ENCODE results near the gene SPSB4.

Gene SPSB4

DNA sequence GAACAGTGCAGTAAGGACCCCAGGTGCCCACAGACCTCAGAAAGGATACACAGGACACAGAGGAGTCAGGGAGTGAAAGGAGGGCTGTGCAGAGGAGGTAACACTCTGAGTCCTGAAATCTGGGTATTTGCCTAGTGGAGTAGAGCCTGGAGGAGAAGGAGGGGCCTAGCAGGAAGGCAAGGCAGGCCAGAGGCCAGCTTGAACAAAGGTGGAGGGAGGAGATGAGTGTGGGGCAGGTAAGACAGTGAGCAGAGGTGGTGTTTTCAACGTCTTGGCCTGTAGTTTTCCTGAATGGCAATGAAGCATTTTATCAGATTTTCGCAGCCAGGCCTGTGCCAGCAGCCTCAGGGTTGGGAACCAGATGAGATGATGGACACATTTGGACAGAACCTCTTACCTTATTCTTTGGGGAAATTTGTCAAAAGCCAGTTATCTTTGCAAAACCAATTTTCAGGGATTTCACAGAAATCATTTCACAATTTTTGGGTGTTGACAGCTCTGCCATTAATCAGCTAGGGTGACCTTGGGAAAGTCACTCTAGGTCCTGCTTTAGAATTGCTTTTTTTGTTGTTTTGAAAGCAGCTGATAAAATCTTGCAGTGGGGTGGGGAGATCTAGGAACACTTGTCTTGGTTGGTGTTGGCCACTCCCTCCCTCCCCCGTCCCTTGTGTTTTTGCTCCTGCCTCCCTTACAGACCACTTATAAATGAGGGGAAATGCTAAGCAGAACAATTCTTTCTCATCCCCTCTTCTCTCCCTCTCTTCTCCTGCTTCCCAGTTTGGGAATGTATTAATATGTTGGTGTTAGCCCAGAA is 38.4 kb downstream of the SPSB4 start:
- no peak overlapping the region for H3K4me2 ChIP-seq (ENCODE audit: insufficient read depth, low read length, poor library complexity, severe bottlenecking)
- no peaks in the 10 kb centered on the region for H3K27me3 ChIP-seq (ENCODE audit: control insufficient read depth in 3 of 3, insufficient read depth in 3 of 3, low read depth in 1 of 3, low read length in 3 of 3)
- peaks cover 59 to 68% of the 10 kb centered on the region in 2 donors for H3K4me1 ChIP-seq (ENCODE audit: control insufficient read depth in 2 of 2, insufficient read depth in 1 of 2, low read depth in 1 of 2, low read length in 2 of 2)
- H3K4me3 ChIP-seq (ENCODE audit: low read length in 2 of 2): no peak overlapping the region
- no peaks in the 10 kb centered on the region for H3K9me3 ChIP-seq (replicated peaks in 1 of 2; ENCODE audit: control insufficient read depth in 2 of 2, insufficient read depth in 1 of 2, low read depth in 1 of 2, low read length in 2 of 2)
- no peak overlapping the region for H2BK15ac ChIP-seq (ENCODE audit: low read length)
- no peak overlapping the region for H3K9ac ChIP-seq (ENCODE audit: low read depth, low read length, poor library complexity)
- H3K79me1 ChIP-seq (ENCODE audit: low read depth, low read length): peaks cover 17% of the 10 kb centered on the region
- no peak overlapping the region for H3K14ac ChIP-seq (ENCODE audit: low read length)
- peak overlapping the region; percentile 69 for H2BK12ac ChIP-seq (ENCODE audit: low read length)
- H2AFZ ChIP-seq (ENCODE audit: low read length): no peak overlapping the region
- H3K4ac ChIP-seq (ENCODE audit: low read length): no peak overlapping the region
- no peak overlapping the region for H3K27ac ChIP-seq (replicated peaks; ENCODE audit: low read length)
- H2AK5ac ChIP-seq (ENCODE audit: low read depth, low read length): peak overlapping the region; percentile 51
- no CpG with 5 or more reads among the region's 3 CpGs for WGBS, 2 donors (ENCODE audit: extremely low coverage in 2 of 2, insufficient read length in 2 of 2, insufficient replicate concordance in 1 of 2)
- no peak overlapping the region for H4K91ac ChIP-seq (ENCODE audit: low read depth, low read length, poor library complexity)
- H3K18ac ChIP-seq (ENCODE audit: low read length): peak overlapping the region; percentile 16
- H2BK5ac ChIP-seq (ENCODE audit: low read length): no peak overlapping the region
- no peak overlapping the region for H4K8ac ChIP-seq (ENCODE audit: low read depth, low read length)
- H2BK120ac ChIP-seq (ENCODE audit: low read depth, low read length): no peak overlapping the region
- peaks cover 0 to 93% of the 10 kb centered on the region in 2 donors for H3K36me3 ChIP-seq (replicated peaks in 1 of 2; ENCODE audit: control insufficient read depth in 2 of 2, insufficient read depth in 2 of 2, low read length in 2 of 2)
- DNase-seq (ENCODE audit: low spot score): no peak
- H3K23ac ChIP-seq (ENCODE audit: low read depth, low read length, poor library complexity): no peak overlapping the region

- Histone ChIP-seq H2AK5ac (ENCODE audit: low read depth, low read length) (peak overlapping the region; percentile 40), H2BK5ac (ENCODE audit: low read length) (no peak overlapping the region), H2BK15ac (ENCODE audit: low read length) (no peak overlapping the region), H3K18ac (ENCODE audit: low read length) (peak overlapping the region; percentile 69), H3K4ac (ENCODE audit: low read length) (no peak overlapping the region), H3K79me1 (ENCODE audit: low read depth, low read length) (peaks cover 13% of the 10 kb centered on the region), H4K91ac (ENCODE audit: low read depth, low read length, poor library complexity) (no peak overlapping the region), H3K4me3 (ENCODE audit: low read length in 2 of 2) (no peak overlapping the region), H3K4me1 (ENCODE audit: control insufficient read depth in 2 of 2, insufficient read depth in 1 of 2, low read depth in 1 of 2, low read length in 2 of 2) (peaks cover 56 to 60% of the 10 kb centered on the region in 2 donors), H3K27me3 (ENCODE audit: control insufficient read depth in 3 of 3, insufficient read depth in 3 of 3, low read depth in 1 of 3, low read length in 3 of 3) (no peaks in the 10 kb centered on the region), H3K14ac (ENCODE audit: low read length) (no peak overlapping the region), H2AFZ (ENCODE audit: low read length) (no peak overlapping the region), H3K36me3 (replicated peaks in 1 of 2; ENCODE audit: control insufficient read depth in 2 of 2, insufficient read depth in 2 of 2, low read length in 2 of 2) (peaks cover 0 to 82% of the 10 kb centered on the region in 2 donors), H2BK120ac (ENCODE audit: low read depth, low read length) (peak overlapping the region; percentile 25), H3K9me3 (replicated peaks in 1 of 2; ENCODE audit: control insufficient read depth in 2 of 2, insufficient read depth in 1 of 2, low read depth in 1 of 2, low read length in 2 of 2) (no peaks in the 10 kb centered on the region), H3K27ac (replicated peaks; ENCODE audit: low read length) (no peak overlapping the region), H3K9ac (ENCODE audit: low read depth, low read length, poor library complexity) (no peak overlapping the region), H3K23ac (ENCODE audit: low read depth, low read length, poor library complexity) (no peak overlapping the region), H3K4me2 (ENCODE audit: insufficient read depth, low read length, poor library complexity, severe bottlenecking) (no peak overlapping the region), H4K8ac (ENCODE audit: low read depth, low read length) (no peak overlapping the region), H2BK12ac (ENCODE audit: low read length) (peak overlapping the region; percentile 7)
- DNase-seq (ENCODE audit: low spot score): no peak
- no CpG with 5 or more reads among the region's 4 CpGs for WGBS, 2 donors (ENCODE audit: extremely low coverage in 2 of 2, insufficient read length in 2 of 2, insufficient replicate concordance in 1 of 2)
Measured at GRCh38 chr3:141091426-141091825, 40.3 kb downstream of the SPSB4 start.

DNA sequence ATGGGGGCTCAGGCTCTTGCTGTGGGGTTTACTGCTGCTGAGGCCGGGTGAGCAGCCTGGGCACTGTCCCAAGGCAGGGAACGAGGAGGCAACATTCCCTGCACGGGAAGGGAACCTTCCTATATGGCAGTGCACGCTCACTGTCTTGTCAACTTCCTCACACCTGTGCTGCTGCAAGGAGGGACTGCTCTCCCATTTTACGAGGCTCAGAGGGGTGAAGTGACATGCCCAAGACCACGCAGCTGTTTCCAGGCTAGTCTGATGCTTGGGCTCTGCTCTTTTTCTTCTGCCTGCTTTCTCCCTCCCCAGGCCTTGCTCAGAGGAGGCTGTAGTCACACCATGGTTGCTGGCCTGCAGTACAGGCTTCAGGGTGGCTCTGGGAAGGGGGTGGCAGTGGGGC is 41.5 kb downstream of the SPSB4 start:
- Histone ChIP-seq H3K9ac (ENCODE audit: low read depth, low read length, poor library complexity) (no peak overlapping the region), H3K4me3 (ENCODE audit: low read length in 2 of 2) (no peak overlapping the region), H2AFZ (ENCODE audit: low read length) (no peak overlapping the region), H3K9me3 (replicated peaks in 1 of 2; ENCODE audit: control insufficient read depth in 2 of 2, insufficient read depth in 1 of 2, low read depth in 1 of 2, low read length in 2 of 2) (peaks cover 0 to 3% of the 10 kb centered on the region in 2 donors), H3K4me2 (ENCODE audit: insufficient read depth, low read length, poor library complexity, severe bottlenecking) (no peak overlapping the region), H4K91ac (ENCODE audit: low read depth, low read length, poor library complexity) (no peak overlapping the region), H2BK15ac (ENCODE audit: low read length) (peak overlapping the region; percentile 75), H3K4me1 (ENCODE audit: control insufficient read depth in 2 of 2, insufficient read depth in 1 of 2, low read depth in 1 of 2, low read length in 2 of 2) (peaks cover 46 to 53% of the 10 kb centered on the region in 2 donors), H3K23ac (ENCODE audit: low read depth, low read length, poor library complexity) (no peak overlapping the region), H3K4ac (ENCODE audit: low read length) (peak overlapping the region; percentile 37), H2BK5ac (ENCODE audit: low read length) (no peak overlapping the region), H3K18ac (ENCODE audit: low read length) (peak overlapping the region; percentile 92), H3K14ac (ENCODE audit: low read length) (peak overlapping the region; percentile 11), H4K8ac (ENCODE audit: low read depth, low read length) (no peak overlapping the region), H3K79me1 (ENCODE audit: low read depth, low read length) (peaks cover 5% of the 10 kb centered on the region), H3K36me3 (replicated peaks in 1 of 2; ENCODE audit: control insufficient read depth in 2 of 2, insufficient read depth in 2 of 2, low read length in 2 of 2) (peaks cover 0 to 82% of the 10 kb centered on the region in 2 donors), H2BK12ac (ENCODE audit: low read length) (peak overlapping the region; percentile 52), H3K27ac (replicated peaks; ENCODE audit: low read length) (peak overlapping the region; percentile 8), H2AK5ac (ENCODE audit: low read depth, low read length) (peak overlapping the region; percentile 73), H3K27me3 (ENCODE audit: control insufficient read depth in 3 of 3, insufficient read depth in 3 of 3, low read depth in 1 of 3, low read length in 3 of 3) (no peaks in the 10 kb centered on the region), H2BK120ac (ENCODE audit: low read depth, low read length) (peak overlapping the region; percentile 57)
- DNase-seq (ENCODE audit: low spot score): no peak
- no CpG with 5 or more reads among the region's 6 CpGs for WGBS, 2 donors (ENCODE audit: extremely low coverage in 2 of 2, insufficient read length in 2 of 2, insufficient replicate concordance in 1 of 2)

DNA sequence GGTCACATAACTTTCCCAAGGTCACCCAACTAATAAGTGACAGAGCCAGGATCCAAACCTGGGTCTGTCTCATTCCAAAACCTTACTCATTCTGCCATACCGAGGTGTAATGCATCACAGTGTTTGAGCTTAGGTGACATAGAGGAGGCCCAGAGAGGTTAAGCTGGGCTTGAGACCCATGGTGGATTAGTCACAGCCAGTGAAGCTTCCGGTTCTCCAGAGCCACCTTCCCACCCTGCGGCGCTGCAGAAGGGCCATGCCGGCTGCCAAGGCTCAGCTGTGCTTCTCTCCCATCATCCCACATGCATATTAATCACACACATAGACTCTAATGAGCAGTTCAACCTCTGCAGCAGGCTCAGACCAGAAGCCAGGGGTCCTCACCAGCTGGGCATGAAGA is 42.2 kb downstream of the SPSB4 start:
- Histone ChIP-seq H2AK5ac (ENCODE audit: low read depth, low read length) (peak overlapping the region; percentile 57), H2AFZ (ENCODE audit: low read length) (no peak overlapping the region), H3K9ac (ENCODE audit: low read depth, low read length, poor library complexity) (no peak overlapping the region), H3K36me3 (replicated peaks in 1 of 2; ENCODE audit: control insufficient read depth in 2 of 2, insufficient read depth in 2 of 2, low read length in 2 of 2) (peaks cover 0 to 82% of the 10 kb centered on the region in 2 donors), H3K4me3 (ENCODE audit: low read length in 2 of 2) (no peak overlapping the region), H2BK12ac (ENCODE audit: low read length) (peak overlapping the region; percentile 77), H3K4me2 (ENCODE audit: insufficient read depth, low read length, poor library complexity, severe bottlenecking) (no peak overlapping the region), H3K4ac (ENCODE audit: low read length) (no peak overlapping the region), H3K9me3 (replicated peaks in 1 of 2; ENCODE audit: control insufficient read depth in 2 of 2, insufficient read depth in 1 of 2, low read depth in 1 of 2, low read length in 2 of 2) (peaks cover 0 to 10% of the 10 kb centered on the region in 2 donors), H3K14ac (ENCODE audit: low read length) (no peak overlapping the region), H3K23ac (ENCODE audit: low read depth, low read length, poor library complexity) (no peak overlapping the region), H3K27me3 (ENCODE audit: control insufficient read depth in 3 of 3, insufficient read depth in 3 of 3, low read depth in 1 of 3, low read length in 3 of 3) (no peaks in the 10 kb centered on the region), H3K27ac (replicated peaks; ENCODE audit: low read length) (no peak overlapping the region), H4K91ac (ENCODE audit: low read depth, low read length, poor library complexity) (no peak overlapping the region), H3K79me1 (ENCODE audit: low read depth, low read length) (peaks cover 5% of the 10 kb centered on the region), H2BK15ac (ENCODE audit: low read length) (peak overlapping the region; percentile 84), H4K8ac (ENCODE audit: low read depth, low read length) (no peak overlapping the region), H3K18ac (ENCODE audit: low read length) (peak overlapping the region; percentile 94), H3K4me1 (ENCODE audit: control insufficient read depth in 2 of 2, insufficient read depth in 1 of 2, low read depth in 1 of 2, low read length in 2 of 2) (peaks cover 44 to 48% of the 10 kb centered on the region in 2 donors), H2BK5ac (ENCODE audit: low read length) (no peak overlapping the region), H2BK120ac (ENCODE audit: low read depth, low read length) (no peak overlapping the region)
- WGBS, 2 donors (ENCODE audit: extremely low coverage in 2 of 2, insufficient read length in 2 of 2, insufficient replicate concordance in 1 of 2): no CpG with 5 or more reads among the region's 5 CpGs
- DNase-seq (ENCODE audit: low spot score): no peak

Measured in neuronal stem cell (in vitro differentiated cells).